Stimulated activated naive CD4-positive, alpha-beta T cell (primary cell): Measurements from ENCODE around the gene TTC21B.
A peak's percentile ranks its signal among the peaks of the same experiment; 100 is the strongest.
"Not testable (repeated sequence)": the region's sequence is repeated elsewhere in the genome, so short reads cannot be mapped to it uniquely, and the experiment has no call there.

Experiments used
- DNase-seq, 6 experiments: peaks; one replicate each; lab custom pipeline; 2025; lab: John Stamatoyannopoulos, UW

The TTC21B gene

DNA sequence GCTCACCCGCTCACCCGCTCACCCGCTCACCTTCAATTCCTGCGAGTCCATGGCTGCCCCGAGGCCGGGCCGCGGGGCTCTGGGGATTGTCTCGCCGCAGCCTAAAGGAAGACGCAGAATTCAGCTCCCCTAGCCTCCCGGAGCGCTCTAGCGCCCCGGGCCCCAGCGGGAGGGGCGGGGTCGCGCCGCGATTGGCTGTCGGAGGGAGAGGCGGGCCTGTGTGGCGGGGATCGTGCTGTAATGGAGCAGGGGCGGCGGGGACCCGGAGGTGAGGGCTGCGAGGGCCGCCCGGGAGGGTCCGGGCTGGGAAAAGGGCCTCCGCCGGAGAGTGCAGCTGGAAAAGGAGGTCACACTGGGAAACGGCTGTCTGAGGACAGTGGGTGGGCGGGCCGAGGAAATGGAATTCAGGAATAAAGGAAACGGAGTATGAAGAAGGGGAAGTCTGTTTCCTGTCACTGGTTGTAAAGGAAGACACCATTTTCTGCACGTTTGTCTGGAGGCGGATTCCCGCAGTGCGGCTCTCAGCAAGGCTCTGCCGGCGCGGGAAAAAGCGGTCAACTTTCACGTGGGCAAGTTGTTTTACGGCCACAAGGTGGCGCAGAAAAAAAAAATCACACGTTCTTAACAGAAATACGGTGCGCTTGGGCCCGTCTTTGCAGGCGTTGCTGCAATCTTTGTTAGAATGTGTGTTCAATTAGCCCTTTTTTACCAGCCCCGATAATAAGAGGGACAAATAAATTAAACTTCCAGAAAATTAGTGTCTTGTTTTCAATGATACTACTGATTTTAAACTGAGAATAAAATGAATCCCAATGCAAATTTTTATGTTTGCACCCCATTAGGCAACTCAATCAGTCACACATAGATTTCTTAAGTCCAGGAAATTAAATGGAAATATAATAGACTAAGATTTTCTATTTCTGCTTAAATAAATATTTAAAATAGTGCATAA, at the start of gene TTC21B:
TSS of gene TTC21B (minus strand) at position 122 of the 952 bp plus-strand sequence. CDS start at position 51, 71 bp downstream.
- DNase-seq, result peak; percentile 87 to 98 (median 94)

DNA sequence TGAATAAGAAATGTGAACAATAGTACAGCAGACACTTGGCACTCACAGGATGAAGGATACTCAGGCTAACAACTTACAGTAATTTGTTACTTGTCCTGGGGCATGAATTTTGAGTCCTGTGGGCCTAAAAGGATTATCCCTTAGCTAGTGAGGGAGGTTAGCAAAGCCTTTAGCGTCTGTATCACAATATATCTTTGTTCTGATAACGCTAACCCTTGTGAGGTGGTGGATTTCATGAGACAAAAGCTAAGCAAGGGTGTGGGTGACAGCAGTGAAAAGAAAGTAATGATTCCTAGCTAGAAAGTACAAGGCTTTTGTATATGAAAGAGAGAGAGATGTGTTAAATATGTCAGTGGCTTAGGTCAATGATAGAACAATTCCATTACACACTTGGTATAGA, 46.8 kb upstream of the TTC21B start:
- DNase-seq, result no peak

DNA sequence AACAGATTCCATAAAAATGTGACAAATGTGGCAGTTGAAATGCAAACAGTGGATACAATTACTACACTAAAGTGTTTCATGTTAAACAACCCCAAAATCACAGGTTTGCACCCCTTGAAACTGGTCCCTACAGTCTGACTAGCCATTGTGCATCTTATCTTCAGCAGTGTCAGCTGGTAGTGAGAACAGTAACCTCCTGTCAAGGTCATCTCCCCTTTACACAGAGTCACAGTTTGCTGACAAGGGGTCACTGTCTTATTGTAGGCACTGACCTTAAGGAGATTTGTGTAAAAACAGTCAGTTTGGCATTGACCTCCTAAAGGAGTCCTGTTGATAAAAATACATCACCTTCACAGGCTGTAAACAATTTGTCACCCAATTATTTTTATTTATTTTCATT, 37.3 kb upstream of the TTC21B start:
- no peak for DNase-seq

DNA sequence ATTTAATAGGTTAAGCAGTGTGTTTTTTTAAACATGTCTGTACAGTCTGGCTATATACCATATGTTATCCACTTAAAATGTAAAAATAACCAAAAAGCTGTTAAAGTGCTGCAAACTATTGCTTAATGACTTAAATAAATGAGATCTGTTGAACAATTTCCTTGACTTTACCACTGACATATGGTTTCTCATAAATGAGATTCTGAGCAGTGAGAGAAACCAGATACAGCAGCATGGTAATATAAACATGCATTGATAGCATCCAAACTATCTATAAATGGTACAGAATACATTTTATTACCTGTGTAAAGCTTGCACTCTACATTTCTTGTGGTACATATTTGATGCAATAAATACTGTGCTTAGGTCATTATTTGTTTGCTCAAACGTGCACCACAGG, 36.3 kb upstream of the TTC21B start:
- DNase-seq, result no peak

DNA sequence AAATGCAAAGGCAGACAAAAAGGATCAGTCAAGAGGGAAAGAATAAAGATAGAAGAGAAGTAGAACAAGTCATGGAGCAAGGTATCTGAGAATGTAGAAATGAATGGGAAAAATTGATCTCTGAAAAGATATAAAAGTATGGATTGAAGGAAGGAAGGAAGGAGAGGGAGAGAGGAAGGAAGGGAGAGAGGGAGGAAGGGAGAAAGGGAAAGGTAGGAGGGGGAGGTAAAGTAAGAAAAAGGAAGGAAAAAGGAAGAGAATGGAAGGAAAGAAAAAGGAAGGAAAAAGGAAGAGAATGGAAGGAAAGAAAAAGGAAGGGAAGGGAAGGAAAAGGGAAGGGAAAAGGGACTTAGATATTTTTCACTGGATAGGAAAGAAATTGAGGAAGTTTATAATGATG, 31.5 kb upstream of the TTC21B start:
- DNase-seq, result no peak

DNA sequence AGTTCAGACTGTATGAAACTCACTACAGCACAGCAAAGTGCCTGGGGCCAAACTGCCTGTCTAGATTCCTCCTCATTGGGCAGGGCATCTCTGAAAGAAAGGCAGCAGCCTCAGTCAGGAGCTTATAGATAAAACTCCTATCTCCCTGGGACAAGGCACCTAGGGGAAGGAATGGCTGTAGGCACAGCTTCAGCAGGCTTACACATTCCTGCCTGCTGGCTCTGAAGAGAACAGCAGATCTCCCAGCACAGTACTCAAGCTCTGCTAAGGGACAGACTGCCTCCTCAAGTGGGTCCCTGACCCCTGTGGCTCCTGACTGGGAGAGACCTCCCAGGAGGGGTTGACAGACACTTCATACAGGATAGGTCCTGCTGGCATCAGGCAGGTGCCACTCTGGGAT, 18.6 kb upstream of the TTC21B start:
- DNase-seq, result not testable (repeated sequence)

DNA sequence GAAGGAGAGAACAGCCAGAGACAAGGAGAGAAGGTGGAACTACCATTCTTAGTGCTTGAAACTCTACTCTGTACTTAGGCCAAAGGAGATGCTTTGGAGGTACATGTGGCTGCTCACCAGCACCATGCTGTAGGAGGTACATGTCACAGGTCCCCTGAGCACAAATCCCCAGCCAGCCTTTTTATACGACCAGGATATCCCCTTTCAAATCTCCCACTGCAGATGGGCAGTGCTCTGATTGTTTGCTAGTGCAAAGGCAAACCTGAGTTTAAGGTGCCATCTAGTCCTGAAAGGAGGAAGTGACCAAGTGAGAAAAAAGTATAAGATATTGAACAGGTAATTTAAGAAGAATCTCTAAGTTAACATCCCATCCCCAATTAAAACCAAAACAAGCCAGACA, 17.1 kb upstream of the TTC21B start:
- DNase-seq, result no peak

DNA sequence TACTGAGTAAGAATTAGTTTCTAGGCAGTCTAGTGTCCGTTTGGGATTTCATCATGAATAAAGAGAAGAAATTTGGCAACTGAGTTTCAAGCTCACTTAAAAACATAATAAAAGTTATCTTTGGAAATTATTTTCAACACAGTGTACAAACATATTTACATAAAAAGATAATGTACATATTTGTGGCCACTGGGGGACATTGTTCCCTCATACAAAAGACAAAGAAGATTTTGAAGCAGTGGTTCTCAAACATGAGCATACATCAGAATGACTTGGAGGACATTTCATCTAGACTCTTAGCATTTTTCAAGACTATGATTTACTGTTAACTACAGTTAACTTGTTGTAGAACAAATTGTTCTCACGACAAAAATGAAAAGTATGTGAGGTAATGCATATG, 15.7 kb upstream of the TTC21B start:
- DNase-seq, result no peak

DNA sequence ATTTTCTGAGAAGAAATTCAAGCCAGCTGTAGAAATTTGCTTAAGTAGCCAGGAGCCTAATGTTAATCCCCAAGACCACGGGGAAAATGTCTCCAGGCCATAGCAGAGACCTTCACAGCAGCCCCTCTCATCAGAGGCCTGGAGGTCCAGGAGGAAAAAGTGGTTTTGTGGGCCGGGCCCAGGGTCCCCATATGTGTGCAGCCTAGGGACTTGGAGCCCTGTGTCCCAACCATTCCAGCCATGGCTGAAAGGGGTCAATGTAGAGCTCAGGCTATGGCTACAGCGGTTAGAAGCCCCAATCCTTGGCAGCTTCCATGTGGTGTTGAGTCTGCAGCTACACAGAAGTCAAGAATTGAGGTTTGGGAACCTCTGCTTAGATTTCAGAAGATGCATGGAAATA, 14.2 kb upstream of the TTC21B start:
- no peak for DNase-seq

DNA sequence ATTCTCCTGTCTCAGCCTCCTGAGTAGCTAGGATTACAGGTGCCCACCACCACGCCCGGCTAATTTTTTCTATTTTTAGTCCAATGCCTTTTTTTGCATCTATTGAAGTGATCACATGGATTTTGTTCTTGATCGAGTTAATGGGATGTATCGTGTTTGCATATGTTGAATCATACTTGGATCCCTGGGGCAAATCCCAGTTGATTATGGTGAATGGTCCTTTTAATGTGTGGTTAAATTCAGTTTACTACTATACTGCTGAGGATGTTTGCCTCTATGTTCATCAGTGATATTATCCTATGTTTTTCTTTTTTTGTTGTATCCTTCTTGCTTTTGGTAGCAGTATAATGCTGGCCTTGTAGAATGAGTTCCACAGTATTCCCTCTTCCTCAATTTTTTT, 8.2 kb upstream of the TTC21B start:
- no peak for DNase-seq

DNA sequence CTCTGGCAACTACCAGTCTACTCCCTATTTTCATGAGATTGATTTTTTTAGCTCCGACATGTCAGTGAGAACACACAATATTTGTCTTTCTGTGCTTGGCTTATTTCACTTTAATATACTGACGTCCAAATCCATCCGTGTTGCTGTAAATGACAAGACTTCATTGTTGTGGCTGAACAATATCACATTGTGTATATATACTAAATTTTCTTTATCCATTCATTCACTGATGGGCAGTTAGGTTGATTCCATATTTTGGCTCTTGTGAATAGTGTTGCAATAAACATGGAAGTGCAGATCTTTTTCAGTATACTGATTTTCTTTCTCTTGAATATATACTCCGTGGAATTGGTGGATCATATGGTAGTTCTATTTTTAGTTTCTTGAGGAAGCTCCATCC, 5.8 kb upstream of the TTC21B start:
- no peak for DNase-seq

DNA sequence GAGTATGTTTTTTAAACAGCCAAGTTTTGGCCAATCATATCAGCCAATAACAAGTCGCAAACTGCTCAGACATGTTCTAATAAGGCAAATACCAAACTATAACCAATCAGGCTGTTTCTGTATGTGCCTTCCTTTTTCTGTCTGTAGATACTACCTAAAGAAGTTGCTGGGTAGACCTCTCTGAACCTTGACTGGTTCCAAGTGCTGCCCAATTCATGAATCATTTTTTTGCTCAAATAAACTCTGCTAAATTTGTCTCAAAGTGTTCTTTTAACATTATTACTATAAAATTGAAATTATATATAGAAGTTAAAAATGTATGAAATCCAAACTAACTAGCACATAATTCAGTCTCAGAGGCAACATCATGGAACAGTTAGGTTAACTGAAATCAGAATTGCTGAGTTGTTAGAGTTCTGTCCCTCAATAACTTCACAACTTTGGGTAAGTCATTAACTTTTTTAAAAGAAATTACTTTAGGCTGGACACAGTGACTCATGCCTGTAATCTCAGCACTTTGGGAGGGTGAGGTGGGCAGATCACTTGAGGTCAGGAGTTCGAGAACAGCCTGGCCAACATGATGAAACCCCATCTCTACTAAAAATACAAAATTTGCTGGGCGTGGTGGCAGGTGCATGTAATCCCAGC, 4.9 kb upstream of the TTC21B start:
- no peak for DNase-seq

DNA sequence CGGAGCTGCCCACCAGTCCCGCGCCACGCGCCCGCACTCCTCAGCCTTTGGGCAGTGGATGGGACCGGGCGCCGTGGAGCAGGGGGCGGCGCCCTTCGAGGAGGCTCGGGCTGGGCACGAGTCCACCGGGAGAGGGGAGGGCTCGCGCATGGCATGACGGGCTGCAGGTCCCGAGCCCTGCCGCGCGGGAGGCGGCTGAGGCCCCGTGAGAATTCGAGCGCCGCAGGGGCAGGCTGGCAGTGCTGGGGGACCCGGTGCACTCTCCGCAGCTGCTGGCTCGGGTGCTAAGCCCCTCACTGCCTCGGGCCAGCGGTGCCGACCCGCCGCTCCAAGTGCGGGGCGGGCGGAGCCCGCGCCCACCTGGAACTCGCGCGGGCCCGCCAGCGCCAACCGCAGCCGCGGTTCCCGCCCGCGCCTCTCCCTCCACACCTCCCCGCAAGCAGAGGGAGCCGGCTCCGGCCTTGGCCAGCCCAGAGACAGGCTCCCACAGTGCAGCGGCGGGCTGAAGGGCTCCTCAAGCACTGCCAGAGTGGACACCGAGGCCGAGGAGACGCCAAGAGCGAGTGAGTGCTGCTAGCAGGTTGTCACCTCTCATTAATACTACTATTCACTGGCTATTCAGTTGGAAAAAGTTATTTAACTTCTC, 3.6 kb upstream of the TTC21B start:
- no peak for DNase-seq

DNA sequence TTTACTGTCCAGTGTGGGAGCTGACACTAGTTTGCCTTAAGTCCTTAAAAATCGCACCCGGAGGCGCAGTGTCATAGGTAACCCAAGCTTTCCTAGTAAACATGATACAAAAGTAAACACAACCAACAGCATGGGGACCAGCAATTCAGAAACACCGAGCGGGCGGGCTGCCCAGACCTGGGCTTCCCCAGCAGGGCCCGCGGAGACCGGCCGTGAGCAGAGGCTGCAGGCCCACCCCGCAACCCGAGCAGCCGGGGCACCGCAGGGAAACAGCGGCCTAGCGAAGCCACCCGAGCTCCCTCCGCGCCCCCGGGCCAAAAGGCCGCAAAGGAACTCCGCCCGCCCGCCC, 296 bp downstream of the TTC21B start:
- DNase-seq, result no peak

DNA sequence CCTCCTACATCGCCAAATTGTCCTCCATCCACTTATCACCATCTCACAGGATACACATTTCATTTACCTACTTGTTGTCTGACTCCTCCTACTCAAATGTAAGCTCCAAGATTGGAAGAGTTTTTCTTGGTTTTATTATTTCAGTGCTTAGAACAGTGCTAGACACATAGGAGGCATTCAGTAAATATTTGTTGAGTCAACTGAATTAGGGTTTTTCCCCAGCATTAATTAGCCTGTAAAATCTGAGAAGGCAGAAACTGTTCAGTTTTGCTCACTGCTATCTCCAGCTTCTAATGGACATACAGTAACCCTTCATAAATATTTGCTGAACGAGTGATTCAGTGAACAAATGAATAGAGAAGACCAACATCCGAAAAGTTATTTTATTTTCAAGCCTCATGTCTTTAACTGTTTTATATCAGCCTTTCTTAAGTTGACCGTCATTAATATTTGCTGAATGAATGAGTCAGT, 800 bp downstream of the TTC21B start:
- DNase-seq, result peak in 1 of 6 experiments; percentile 8

DNA sequence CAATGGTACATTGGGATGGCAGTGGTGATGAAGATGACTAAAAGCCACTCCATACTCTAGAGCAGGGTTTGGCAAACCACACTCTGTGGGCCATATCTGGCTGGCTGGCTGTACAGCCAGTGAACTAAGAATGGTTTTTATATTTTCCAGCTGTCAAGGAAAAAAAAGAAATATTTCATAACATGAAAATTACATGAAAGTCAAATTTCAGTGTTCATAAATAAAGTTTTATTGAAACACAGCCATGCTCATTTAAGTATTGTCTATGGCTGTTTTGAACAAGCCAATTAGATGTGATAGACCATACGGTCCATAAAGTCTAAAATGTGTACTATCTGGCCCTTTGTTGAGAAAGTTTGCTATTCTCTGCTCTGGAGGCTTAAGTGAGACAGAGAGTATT, 1.5 kb downstream of the TTC21B start:
- no peak for DNase-seq

DNA sequence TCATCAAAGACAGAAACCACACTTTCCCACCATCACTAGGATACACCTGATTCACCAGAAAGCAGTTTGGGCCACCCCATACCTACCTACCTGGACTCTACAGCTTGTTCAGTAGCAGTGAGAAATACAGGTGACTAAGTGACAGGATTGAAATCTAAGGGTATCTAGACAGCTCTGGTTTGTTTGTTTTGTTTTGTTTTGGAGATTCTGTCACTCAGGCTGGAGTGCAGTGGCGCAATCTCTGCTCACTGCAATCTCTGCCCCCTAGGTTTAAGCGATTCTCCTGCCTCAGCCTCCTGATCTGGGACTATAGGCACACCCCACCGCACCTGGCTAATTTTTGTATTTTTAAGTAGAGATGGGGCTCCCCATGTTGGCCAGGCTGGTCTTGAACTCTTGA, 3.1 kb downstream of the TTC21B start:
- DNase-seq, result no peak

DNA sequence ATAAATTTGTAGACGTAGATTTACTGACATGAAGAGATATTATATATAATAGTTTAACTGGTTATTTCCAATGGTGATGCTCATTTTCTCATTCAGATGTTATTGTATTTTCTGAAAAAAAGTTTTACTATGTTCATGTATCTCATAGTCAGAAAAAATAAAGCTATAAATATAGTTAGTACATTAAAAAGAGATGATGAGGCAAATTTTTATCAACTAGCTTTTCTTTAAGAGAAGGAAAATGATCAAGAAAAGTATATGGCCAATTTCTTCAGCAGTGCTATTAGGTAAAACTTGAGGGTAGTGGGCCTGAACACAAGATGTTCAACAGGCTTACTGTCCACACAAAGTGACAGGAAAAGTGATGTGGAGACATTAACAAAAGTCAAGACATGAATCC, 11.7 kb downstream of the TTC21B start:
- no peak for DNase-seq

DNA sequence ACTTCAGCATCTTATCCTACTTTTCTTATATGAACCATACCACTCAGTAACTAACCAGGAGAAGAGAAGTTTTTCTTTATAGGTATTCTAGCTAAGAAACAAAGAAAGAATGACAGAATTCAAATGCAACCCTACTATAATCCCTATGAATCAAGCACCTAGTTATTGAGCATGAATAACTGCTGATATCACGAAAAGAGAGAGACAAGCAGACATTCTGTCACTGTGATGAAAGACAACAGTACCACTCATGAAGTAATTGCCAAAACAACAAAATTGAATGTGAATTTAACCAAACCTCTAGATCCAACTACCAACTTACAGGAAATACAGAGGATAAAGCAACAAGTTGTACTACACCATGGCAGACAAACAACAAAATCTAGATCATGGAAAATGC, 15.3 kb downstream of the TTC21B start:
- no peak for DNase-seq

DNA sequence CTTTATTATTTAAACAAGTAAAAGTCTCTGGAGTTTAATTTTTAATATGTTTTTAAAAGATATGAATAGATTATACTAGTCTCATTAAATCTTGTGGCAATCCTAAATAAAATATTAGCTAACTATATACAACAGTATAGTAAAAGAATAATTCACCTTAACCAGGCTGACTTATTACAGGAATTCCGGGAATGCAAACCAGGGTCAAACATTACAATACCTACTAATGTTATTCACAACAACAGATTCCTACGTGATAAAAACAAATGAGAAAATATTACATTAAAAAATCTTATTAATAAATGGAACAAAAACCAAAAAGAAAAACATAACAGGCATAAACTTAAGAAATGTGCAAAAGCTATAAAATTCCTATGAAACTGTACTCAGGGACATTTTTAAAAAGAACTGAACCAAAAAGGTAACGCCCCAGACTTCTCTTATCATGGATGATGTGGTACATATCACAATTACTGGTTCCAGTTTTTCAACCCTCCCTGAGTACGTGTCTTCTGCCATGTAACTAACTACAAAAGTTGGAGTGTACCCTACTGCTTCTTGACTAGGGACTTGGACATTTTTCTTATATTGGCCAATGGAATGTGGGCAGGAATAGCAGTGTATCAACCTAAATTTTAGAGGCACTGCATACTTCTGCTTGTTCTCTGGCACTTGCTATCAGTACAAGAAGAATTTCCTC, 20.2 kb downstream of the TTC21B start:
- no peak for DNase-seq

DNA sequence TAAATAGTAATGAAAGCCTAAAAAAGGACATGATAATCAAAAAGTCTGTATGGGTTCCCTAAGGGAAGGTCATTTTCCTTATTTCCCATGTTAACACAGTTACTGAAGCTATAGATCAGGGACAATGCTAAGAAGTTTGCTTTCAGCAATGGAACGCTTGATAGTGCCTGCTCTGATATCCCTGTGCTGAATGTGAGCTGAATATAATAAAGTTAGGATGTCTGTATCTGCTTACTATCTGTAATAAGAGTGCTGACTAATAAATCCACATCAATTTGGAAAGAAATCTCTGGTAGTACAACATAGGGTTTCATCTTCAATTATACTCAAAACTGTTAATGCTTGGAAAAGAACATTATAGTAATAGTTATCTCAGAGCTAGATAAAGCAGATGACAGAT, 25.8 kb downstream of the TTC21B start:
- no peak for DNase-seq

DNA sequence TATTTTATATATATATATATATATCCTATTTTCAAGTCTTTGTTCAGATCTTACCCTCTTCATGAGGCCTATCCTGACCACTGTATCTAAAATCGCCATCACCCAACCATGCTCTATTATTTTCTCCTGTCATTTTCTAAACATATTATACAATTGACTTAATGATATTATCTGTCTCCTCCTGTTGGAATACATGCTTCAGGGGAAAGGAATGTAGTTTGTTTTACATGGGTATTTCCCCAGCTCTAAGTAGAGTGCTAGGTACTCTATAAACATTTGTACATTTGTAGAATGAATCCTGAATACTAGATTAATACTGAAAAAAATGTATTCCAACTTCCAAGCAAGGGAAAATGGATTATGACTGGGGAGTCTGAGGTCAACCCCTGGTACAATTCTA, 26.2 kb downstream of the TTC21B start:
- DNase-seq, result no peak
